Fibroblast of mammary gland (primary cell): ENCODE measurements around the gene AXDND1.
A peak's percentile ranks its signal among the peaks of the same experiment; 100 is the strongest.

ENCODE experiments used
- DNase-seq: peaks from one replicate; pipeline ENCODE4 v3.0.0-alpha.2; 2010; ENCODE audit warnings: low read depth
- H3K4me3 ChIP-seq: 2 replicates; pipeline ENCODE4 v1.5.1; 2011; ENCODE audit warnings: low read depth, mild to moderate bottlenecking, low read length, moderate library complexity; ENCODE audit not compliant: control insufficient read depth
- CTCF ChIP-seq: conservative IDR thresholded peaks from 2 replicates; pipeline ENCODE4 v1.5.1; 2011; ENCODE audit warnings: low read depth, low read length, inconsistent platforms; ENCODE audit not compliant: control insufficient read depth, insufficient read depth

The AXDND1 gene

DNA sequence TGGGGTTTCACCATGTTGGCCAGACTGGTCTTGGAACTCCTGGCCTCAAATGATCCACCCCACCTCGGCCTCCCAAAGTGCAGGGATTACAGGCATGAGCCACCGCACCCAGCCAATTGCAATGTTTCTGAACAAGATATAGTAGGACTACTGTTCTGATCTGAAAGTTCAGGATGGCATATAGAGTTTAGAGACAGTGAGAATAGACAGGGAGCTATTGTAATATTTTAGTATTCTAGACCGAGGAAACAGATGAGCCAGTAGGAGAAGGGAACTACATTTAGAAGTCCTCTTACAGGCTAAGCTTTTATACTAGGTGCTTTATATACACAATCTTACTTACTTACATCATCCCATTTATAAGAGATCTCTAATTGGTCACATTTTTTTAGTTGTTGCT, 39.0 kb upstream of the AXDND1 start:
- no peak for TF ChIP-seq CTCF
- no peak for DNase-seq
- no peak overlapping the region for H3K4me3 ChIP-seq

DNA sequence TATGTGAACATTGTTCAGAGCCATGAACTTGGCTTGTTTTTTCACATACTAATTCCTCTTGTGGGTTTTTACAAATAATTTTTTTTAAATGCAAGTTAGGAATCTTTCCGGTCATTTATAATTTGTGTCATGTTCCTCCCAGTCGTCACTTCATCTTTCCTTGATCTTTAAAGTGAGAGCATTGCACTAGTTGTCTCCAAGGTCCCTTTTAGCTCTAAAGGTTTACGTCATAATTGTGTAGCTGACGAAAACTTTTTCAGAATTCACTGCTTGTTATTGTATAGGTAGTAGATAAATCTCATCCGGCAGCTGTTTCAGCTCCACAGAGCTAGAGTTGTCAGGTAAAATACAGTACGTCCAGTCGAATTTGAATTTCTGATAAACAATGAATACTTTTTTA, 38.6 kb upstream of the AXDND1 start:
- H3K4me3 ChIP-seq: no peak overlapping the region
- TF ChIP-seq CTCF: no peak
- no peak for DNase-seq

GRCh38 chr1:179327679-179328078, 38.1 kb upstream of the AXDND1 start:
- H3K4me3 ChIP-seq: no peak overlapping the region
- TF ChIP-seq CTCF: no peak
- peak; percentile 8 for DNase-seq

GRCh38 chr1:179329862-179330261, 35.9 kb upstream of the AXDND1 start:
- no peak overlapping the region for H3K4me3 ChIP-seq
- no peak for DNase-seq
- TF ChIP-seq CTCF: no peak

DNA sequence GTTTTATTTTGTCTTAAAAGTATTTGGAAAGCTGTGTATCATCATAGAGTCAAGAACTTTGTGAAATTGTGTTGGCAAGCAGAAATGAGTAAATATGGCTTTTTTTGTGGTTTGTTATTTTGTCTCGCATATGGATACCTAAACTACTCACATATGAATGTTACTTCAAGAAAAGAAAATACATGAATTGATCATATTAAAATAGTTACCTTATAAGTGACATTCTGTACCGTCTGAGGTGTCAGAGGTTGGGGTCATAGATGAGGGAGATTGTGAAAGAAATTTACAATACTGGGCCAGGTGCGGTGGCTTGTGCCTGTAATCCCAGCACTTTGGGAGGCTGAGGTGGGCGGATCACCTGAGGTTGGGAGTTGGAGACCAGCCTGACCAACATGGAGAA, 31.3 kb upstream of the AXDND1 start:
- TF ChIP-seq CTCF: no peak
- no peak for DNase-seq
- H3K4me3 ChIP-seq: no peak overlapping the region

GRCh38 chr1:179337288-179337687, 28.5 kb upstream of the AXDND1 start:
- no peak for DNase-seq
- H3K4me3 ChIP-seq: no peak overlapping the region
- no peak for TF ChIP-seq CTCF

- no peak for TF ChIP-seq CTCF
- H3K4me3 ChIP-seq: no peak overlapping the region
- DNase-seq: no peak
Measured at GRCh38 chr1:179337942-179338560, 27.7 kb upstream of the AXDND1 start.
